ENCODE results near the gene FBXO4. TPM values are rescaled to one million over a fixed set of nuclear protein-coding genes. Genes with fewer than 3 reads are reported as not detected.

The FBXO4 gene, protein sequence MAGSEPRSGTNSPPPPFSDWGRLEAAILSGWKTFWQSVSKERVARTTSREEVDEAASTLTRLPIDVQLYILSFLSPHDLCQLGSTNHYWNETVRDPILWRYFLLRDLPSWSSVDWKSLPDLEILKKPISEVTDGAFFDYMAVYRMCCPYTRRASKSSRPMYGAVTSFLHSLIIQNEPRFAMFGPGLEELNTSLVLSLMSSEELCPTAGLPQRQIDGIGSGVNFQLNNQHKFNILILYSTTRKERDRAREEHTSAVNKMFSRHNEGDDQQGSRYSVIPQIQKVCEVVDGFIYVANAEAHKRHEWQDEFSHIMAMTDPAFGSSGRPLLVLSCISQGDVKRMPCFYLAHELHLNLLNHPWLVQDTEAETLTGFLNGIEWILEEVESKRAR
- total RNA-seq = 7.8 and 10.2 TPM in 2 replicates

DNA sequence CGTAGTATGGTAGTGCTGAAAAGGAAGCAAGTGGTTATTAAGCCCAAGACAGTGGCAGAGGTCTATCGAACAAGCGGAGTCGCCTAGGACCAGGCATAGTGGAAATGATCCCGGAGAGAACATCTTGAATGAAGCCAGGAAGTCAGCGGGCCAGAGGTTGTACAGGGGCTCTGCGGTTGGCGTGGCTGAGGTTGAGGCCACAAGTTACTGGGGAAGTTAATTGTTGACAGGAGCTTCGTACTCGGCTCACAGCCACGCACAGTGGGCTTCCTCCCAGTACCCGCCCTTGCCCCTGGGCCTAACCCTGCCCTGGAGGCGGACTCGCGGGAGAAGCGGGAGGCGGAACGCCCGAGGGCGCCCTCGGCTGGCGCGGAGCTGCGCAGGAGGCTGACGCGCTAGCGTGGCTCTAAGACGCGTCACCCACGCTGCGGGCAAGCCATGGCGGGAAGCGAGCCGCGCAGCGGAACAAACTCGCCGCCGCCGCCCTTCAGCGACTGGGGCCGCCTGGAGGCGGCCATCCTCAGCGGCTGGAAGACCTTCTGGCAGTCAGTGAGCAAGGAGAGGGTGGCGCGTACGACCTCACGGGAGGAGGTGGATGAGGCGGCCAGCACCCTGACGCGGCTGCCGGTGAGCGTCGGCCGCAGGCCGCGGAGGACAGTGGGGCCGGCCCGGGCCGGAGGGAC, at the start of gene FBXO4:
FBXO4 (plus strand) TSS at position 410 of the 683 bp plus-strand sequence; CDS start at position 439, 29 bp downstream.

DNA sequence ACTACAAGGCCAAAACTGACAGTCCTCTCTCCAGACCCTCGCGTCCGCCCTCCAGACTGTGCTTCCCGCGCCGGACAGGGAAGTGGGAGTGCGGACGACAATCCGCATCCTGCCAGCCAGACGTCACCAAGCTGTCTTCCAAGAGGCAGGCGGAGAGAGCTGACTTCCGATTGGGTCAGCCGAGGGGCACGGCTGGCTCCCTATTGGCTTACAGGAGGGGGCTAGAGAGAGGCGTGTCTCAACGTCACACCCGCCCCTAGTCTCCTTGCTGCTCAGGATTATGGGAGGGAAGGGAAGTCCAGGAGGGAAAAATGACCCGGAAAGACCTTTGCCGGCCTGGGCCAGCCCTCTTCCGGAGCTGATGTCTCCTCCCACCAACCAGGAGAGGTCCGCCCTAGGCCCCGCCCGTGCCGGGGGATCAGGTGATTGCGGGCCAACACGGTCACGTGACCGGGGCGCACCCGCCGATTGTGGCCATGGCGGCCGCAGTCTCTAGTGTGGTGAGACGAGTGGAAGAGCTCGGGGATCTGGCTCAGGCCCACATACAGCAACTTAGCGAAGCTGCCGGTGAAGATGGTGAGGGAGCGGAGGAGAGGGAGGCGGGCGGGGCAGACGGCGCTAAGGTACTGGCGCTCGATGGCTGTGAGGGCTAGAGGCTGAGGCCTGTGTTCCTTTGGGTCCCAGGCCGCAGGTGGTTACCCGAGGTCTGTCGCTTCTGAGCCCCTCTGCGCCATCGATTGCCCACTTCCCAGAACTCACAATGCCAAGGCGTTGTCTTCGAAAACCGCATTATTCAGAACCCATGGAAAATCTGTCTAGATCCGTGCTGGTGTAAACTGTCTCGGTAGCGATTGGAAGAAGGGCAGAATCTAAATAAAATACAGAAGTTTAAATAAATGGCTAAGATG, 20.9 kb upstream of the FBXO4 start, which contains the start of gene RIMOC1:
RIMOC1 (plus strand) TSS at position 453 of the 908 bp plus-strand sequence; CDS start at position 477, 24 bp downstream.

Other genes with a start within 250 kb of the FBXO4 start
- 33.1 and 40.3 TPM in 2 replicates for gene OXCT1, start 54.9 kb upstream of the FBXO4 start, total RNA-seq
- gene RIMOC1, start 20.9 kb upstream of the FBXO4 start, total RNA-seq = 11.0 and 19.3 TPM in 2 replicates